Body of pancreas (tissue), 4 donors: ENCODE data around the gene AJUBA.

Source experiments
- CTCF ChIP-seq, 7 experiments: fragments of 450-650 bp in 4 of 7; fragments of 200-600 bp in 3 of 7; sonication (generic) in 3 of 7; IDR thresholded peaks; one replicate each; pipeline ENCODE4 v1.5.1; 2016 to 2019; ENCODE audit warnings: antibody characterized with exemption in 7 of 7
- POLR2A ChIP-seq, 3 donors: fragments of 450-650 bp; IDR thresholded peaks; one replicate each; pipeline ENCODE4 v1.6.1; 2016; ENCODE audit warnings: antibody characterized with exemption in 3 of 3, mild to moderate bottlenecking in 2 of 3

GRCh38 chr14:22973217-22974032 lies 8.9 kb downstream of the AJUBA start:
- TF ChIP-seq CTCF (IDR thresholded peaks at IDR 0.05): peak in 6 of 7 experiments; percentile 49 to 86 (median 85)
- TF ChIP-seq POLR2A (IDR thresholded peaks at IDR 0.05): no peak
